Neutrophil (primary cell): ENCODE measurements around the gene SMNDC1.

Source experiments
- H3K27ac ChIP-seq: fragments of 200-600 bp; sonication (generic); 2 replicates; pipeline ENCODE4 v1.5.1; 2016; ENCODE audit warnings: mild to moderate bottlenecking, moderate library complexity
- H3K27me3 ChIP-seq: fragments of 200-600 bp; sonication (generic); 2 replicates; pipeline ENCODE4 v1.6.0; 2016; ENCODE audit warnings: mild to moderate bottlenecking
- H3K36me3 ChIP-seq: fragments of 200-600 bp; sonication (generic); 2 replicates; pipeline ENCODE4 v1.5.1; 2017
- H3K4me1 ChIP-seq, 2 experiments: fragments of 200-600 bp in 1 of 2; sonication (generic) in 1 of 2; 1 replicate in 1 of 2; 2 replicates in 1 of 2; pipeline versions ENCODE4 v1.5.1 to v1.6.1; 2013 to 2016; ENCODE audit warnings: low read depth in 1 of 2, low read length in 1 of 2, mild to moderate bottlenecking in 1 of 2, moderate library complexity in 1 of 2; ENCODE audit not compliant: control insufficient read depth in 1 of 2, insufficient read depth in 1 of 2
- H3K4me3 ChIP-seq, 2 experiments: fragments of 200-600 bp in 1 of 2; sonication (generic) in 1 of 2; 1 replicate in 1 of 2; 2 replicates in 1 of 2; pipeline ENCODE4 v1.5.1; 2013 to 2016; ENCODE audit warnings: low read depth in 1 of 2, low read length in 1 of 2, mild to moderate bottlenecking in 1 of 2, moderate library complexity in 1 of 2
- H3K9me3 ChIP-seq: fragments of 200-600 bp; sonication (generic); 2 replicates; pipeline ENCODE4 v1.5.1; 2016
- TF ChIP-seq, protein P1 (sequence below): fragments of 200-600 bp; sonication (generic); IDR thresholded peaks from 2 replicates; pipeline ENCODE4 v1.5.1; 2016; ENCODE audit warnings: antibody characterized with exemption

SMNDC1 gene

DNA sequence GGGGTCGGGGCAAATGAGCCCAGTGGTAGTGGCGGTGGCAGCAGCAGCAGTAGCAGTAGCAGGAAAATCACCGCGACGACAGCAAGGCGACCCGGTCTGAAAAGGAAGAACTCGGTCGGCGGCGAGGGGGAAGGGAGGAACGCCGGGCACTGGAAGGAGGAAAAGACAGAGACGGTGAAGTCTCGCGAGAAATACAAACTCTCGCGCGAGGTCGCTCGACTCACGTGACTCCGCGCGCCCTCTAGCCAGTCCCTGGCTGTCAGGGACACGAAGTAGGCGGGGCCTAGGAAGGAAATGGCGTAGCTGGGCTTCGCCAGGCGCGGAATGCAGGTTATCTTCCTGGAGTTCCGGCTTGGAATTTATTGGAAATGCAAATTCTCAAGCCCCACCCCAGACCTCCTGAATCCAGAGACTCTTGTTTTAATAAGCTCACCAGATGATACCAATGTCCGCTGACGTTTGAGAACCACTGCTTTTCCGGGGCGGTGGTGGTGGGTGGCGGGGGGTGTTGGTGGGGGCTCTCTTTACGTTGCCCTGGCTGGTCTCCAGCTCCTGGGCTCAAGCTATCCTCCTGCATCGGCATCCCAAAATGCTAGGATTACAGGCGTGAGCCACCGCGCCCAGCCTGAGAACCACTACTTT lies at the start of gene SMNDC1:
TSS of gene SMNDC1 (minus strand) at position 141 of the 642 bp plus-strand sequence. CDS start 1,333 bp downstream, outside the sequence.
- H3K36me3 ChIP-seq, result peaks cover 35% of the 10 kb centered on the region
- peaks cover 32 to 42% of the 10 kb centered on the region in 2 experiments for H3K4me1 ChIP-seq
- no peaks in the 10 kb centered on the region for H3K27me3 ChIP-seq
- H3K4me3 ChIP-seq, result peak within 1 kb of the TSS; percentile 88 to 93
- H3K9me3 ChIP-seq, result no peaks in the 10 kb centered on the region
- TF ChIP-seq, protein P1, sequence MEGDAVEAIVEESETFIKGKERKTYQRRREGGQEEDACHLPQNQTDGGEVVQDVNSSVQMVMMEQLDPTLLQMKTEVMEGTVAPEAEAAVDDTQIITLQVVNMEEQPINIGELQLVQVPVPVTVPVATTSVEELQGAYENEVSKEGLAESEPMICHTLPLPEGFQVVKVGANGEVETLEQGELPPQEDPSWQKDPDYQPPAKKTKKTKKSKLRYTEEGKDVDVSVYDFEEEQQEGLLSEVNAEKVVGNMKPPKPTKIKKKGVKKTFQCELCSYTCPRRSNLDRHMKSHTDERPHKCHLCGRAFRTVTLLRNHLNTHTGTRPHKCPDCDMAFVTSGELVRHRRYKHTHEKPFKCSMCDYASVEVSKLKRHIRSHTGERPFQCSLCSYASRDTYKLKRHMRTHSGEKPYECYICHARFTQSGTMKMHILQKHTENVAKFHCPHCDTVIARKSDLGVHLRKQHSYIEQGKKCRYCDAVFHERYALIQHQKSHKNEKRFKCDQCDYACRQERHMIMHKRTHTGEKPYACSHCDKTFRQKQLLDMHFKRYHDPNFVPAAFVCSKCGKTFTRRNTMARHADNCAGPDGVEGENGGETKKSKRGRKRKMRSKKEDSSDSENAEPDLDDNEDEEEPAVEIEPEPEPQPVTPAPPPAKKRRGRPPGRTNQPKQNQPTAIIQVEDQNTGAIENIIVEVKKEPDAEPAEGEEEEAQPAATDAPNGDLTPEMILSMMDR, result no peak
- H3K27ac ChIP-seq, result peak within 1 kb of the TSS; percentile 97

DNA sequence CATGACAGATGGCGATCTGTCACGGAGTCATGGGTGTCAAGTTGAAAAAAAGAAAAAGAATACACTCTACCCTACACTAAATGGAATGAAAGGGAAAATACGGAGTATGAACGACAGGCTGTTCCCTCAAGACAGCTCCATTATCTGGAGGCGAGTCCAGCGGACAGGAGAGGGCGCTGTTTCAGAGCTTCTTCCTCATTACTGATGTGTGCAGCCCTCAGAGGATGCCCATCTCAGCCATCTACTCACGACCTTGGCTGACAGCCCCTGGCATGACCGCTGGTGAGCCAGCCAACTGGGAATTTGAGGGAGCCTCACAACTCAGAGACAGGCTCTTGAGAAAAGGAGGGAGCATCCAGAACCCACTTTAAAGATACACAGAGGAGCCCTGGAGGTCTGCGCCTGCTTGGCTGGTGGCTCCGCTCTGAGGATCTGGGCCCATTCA lies 49.6 kb upstream of the SMNDC1 start:
- peaks cover 25% of the 10 kb centered on the region for H3K27me3 ChIP-seq
- no peak overlapping the region for H3K4me3 ChIP-seq
- no peaks in the 10 kb centered on the region for H3K36me3 ChIP-seq
- no peaks in the 10 kb centered on the region for H3K4me1 ChIP-seq
- no peaks in the 10 kb centered on the region for H3K9me3 ChIP-seq
- TF ChIP-seq, protein P1, result no peak
- no peak overlapping the region for H3K27ac ChIP-seq

DNA sequence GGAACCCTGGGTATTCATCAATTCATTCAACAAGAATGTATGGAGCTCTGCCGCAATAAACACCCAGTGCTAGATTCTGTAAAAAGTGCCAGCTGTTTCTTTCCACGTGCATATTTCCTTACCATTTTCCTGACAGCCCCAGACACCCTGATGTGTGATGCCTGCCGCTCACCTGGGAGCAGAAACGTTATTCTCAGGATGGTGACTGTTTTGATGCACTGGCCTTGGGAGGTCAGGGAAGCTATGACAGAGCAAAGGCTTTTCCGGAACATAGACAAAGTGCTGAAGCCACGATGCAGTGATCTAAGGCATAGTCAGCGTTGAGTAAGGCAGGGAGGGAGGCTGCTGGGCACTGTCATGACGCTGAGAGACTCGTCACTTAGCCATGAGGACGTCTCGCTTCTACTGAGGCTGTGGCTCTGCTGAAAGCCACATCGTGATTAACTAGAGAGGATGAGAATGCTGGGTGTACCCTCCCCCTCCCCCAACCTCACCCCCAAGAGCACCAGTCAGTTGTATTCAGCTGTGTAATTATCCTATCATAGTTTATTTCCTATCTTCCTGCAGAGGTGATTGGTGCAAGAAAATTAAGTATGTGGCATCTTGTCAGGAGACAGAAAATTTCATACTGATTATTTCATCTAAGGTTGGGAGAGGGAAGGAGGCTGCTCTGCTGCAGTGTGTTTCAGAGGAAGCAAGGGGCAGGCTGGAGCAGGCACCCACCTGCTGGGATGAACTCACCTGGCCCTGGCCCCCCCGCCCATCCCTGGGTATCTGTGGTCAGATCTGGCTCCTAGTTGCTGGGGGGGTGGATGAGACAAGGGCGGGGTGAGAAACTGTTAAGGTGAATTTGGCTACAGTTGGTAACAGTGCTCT lies 48.8 kb upstream of the SMNDC1 start:
- no peaks in the 10 kb centered on the region for H3K9me3 ChIP-seq
- H3K27me3 ChIP-seq, result peaks cover 20% of the 10 kb centered on the region
- H3K36me3 ChIP-seq, result no peaks in the 10 kb centered on the region
- no peak overlapping the region for H3K4me3 ChIP-seq
- no peak overlapping the region for H3K27ac ChIP-seq
- TF ChIP-seq, protein P1, result no peak
- H3K4me1 ChIP-seq, result no peaks in the 10 kb centered on the region

DNA sequence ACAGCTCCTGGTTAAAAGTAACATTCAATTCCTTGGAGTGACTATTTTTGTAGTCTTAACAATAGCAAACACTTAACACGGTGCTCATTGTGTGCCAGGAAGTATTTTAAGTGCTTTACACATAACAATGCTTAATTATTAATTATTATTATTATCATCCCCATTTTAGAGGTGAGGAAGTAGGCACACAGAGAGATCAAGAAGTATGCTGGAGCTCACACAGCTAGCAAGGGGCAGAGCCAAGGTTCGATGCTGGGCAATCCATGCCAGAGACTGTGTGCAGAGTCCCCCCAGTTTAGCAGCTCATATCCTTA lies 48.2 kb upstream of the SMNDC1 start:
- no peaks in the 10 kb centered on the region for H3K4me1 ChIP-seq
- peaks cover 20% of the 10 kb centered on the region for H3K27me3 ChIP-seq
- no peak overlapping the region for H3K4me3 ChIP-seq
- no peak overlapping the region for H3K27ac ChIP-seq
- no peaks in the 10 kb centered on the region for H3K36me3 ChIP-seq
- TF ChIP-seq, protein P1, result no peak
- H3K9me3 ChIP-seq, result no peaks in the 10 kb centered on the region

DNA sequence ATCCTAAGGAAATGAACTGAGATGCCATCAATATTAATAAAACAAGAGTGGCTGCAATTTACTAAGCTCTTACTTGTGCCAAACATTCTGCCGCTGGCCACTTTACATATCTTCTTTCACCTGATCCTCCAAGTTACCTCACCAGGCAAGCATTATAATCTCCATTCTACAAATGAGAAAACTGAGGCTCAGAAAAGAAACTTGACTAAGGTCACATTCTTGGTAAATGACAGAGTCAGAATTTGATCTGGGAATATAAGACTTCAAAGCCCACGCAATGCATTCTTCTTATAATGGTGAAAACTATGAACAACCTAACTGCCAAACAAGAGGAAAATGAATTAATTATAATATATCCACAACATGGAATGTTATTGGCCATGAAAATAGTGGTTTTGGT lies 46.1 kb upstream of the SMNDC1 start:
- Histone ChIP-seq H3K36me3 (no peaks in the 10 kb centered on the region), H3K9me3 (no peaks in the 10 kb centered on the region), H3K27me3 (peaks cover 20% of the 10 kb centered on the region), H3K4me1 (no peaks in the 10 kb centered on the region), H3K27ac (no peak overlapping the region), H3K4me3 (no peak overlapping the region)
- TF ChIP-seq, protein P1, result no peak
